ENCODE data around the gene S100A4. TPM values are rescaled to one million over a fixed set of nuclear protein-coding genes. Genes with fewer than 3 reads are reported as not detected.

S100A4 gene
- total RNA-seq, 1 donor from 2014 or later = 7.8 TPM

- H3K9me3 Mint-ChIP-seq = no peaks in the 10 kb centered on the region
- peak overlapping the region; percentile 62 for H3K27ac Mint-ChIP-seq
- peaks cover 25% of the 10 kb centered on the region for H3K4me1 Mint-ChIP-seq
- no peak overlapping the region for H3K4me3 Mint-ChIP-seq
- TF ChIP-seq, protein P1, sequence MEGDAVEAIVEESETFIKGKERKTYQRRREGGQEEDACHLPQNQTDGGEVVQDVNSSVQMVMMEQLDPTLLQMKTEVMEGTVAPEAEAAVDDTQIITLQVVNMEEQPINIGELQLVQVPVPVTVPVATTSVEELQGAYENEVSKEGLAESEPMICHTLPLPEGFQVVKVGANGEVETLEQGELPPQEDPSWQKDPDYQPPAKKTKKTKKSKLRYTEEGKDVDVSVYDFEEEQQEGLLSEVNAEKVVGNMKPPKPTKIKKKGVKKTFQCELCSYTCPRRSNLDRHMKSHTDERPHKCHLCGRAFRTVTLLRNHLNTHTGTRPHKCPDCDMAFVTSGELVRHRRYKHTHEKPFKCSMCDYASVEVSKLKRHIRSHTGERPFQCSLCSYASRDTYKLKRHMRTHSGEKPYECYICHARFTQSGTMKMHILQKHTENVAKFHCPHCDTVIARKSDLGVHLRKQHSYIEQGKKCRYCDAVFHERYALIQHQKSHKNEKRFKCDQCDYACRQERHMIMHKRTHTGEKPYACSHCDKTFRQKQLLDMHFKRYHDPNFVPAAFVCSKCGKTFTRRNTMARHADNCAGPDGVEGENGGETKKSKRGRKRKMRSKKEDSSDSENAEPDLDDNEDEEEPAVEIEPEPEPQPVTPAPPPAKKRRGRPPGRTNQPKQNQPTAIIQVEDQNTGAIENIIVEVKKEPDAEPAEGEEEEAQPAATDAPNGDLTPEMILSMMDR (IDR thresholded peaks at IDR 0.05; ENCODE audit: unreplicated experiment) = peak; percentile 81
- DNase-seq (ENCODE audit: low spot score in 2 of 2, unreplicated experiment in 2 of 2) = peak; percentile 78 to 89
- no peaks in the 10 kb centered on the region for H3K36me3 Mint-ChIP-seq
- H3K27me3 Mint-ChIP-seq (ENCODE audit: low read depth) = no peaks in the 10 kb centered on the region
Observed at GRCh38 chr1:153510984-153511410, 34.6 kb downstream of the S100A4 start.

GRCh38 chr1:153509729-153510354, 35.8 kb downstream of the S100A4 start:
- TF ChIP-seq, protein P1 (IDR thresholded peaks at IDR 0.05; ENCODE audit: unreplicated experiment) = no peak
- no peak overlapping the region for H3K4me3 Mint-ChIP-seq

GRCh38 chr1:153509036-153509435, 36.6 kb downstream of the S100A4 start:
- Mint-ChIP-seq H3K27me3 (ENCODE audit: low read depth) (no peaks in the 10 kb centered on the region), H3K4me3 (no peak overlapping the region), H3K9me3 (no peaks in the 10 kb centered on the region), H3K4me1 (peaks cover 22% of the 10 kb centered on the region), H3K36me3 (no peaks in the 10 kb centered on the region), H3K27ac (no peak overlapping the region)
- DNase-seq (ENCODE audit: low spot score in 2 of 2, unreplicated experiment in 2 of 2) = no peak
- TF ChIP-seq, protein P1 (IDR thresholded peaks at IDR 0.05; ENCODE audit: unreplicated experiment) = no peak

More at GRCh38 chr1:153509729-153510354, 35.8 kb downstream of the S100A4 start:
- H3K36me3 Mint-ChIP-seq = no peaks in the 10 kb centered on the region
- no peak overlapping the region for H3K27ac Mint-ChIP-seq
- H3K27me3 Mint-ChIP-seq (ENCODE audit: low read depth) = no peaks in the 10 kb centered on the region
- peaks cover 22% of the 10 kb centered on the region for H3K4me1 Mint-ChIP-seq
- no peak for DNase-seq (ENCODE audit: low spot score in 2 of 2, unreplicated experiment in 2 of 2)
- no peaks in the 10 kb centered on the region for H3K9me3 Mint-ChIP-seq

- peaks cover 22% of the 10 kb centered on the region for H3K4me1 Mint-ChIP-seq
- DNase-seq (ENCODE audit: low spot score in 2 of 2, unreplicated experiment in 2 of 2) = no peak
- no peak overlapping the region for H3K27ac Mint-ChIP-seq
- no peaks in the 10 kb centered on the region for H3K36me3 Mint-ChIP-seq
- no peak overlapping the region for H3K4me3 Mint-ChIP-seq
- TF ChIP-seq, protein P1 (IDR thresholded peaks at IDR 0.05; ENCODE audit: unreplicated experiment) = no peak
- H3K27me3 Mint-ChIP-seq (ENCODE audit: low read depth) = no peaks in the 10 kb centered on the region
- H3K9me3 Mint-ChIP-seq = no peaks in the 10 kb centered on the region
Observed at GRCh38 chr1:153507926-153508583, 37.6 kb downstream of the S100A4 start.

- H3K4me1 Mint-ChIP-seq = peaks cover 22% of the 10 kb centered on the region
- peak overlapping the region; percentile 87 for H3K27ac Mint-ChIP-seq
- no peaks in the 10 kb centered on the region for H3K27me3 Mint-ChIP-seq (ENCODE audit: low read depth)
- no peak for DNase-seq (ENCODE audit: low spot score in 2 of 2, unreplicated experiment in 2 of 2)
- no peak overlapping the region for H3K4me3 Mint-ChIP-seq
- H3K36me3 Mint-ChIP-seq = no peaks in the 10 kb centered on the region
- TF ChIP-seq, protein P1 (IDR thresholded peaks at IDR 0.05; ENCODE audit: unreplicated experiment) = no peak
- H3K9me3 Mint-ChIP-seq = no peaks in the 10 kb centered on the region
Observed at GRCh38 chr1:153506831-153507413, 38.7 kb downstream of the S100A4 start.
